Esophagus muscularis mucosa (tissue), 3 donors: ENCODE measurements around the gene ARHGEF7.

Experiments
- CTCF ChIP-seq, 3 experiments: fragments of 200-600 bp in 2 of 3; fragments of 450-650 bp in 1 of 3; sonication (generic) in 2 of 3; IDR thresholded peaks; one replicate each; pipeline ENCODE4 v1.5.1; 2017 to 2019; ENCODE audit warnings: antibody characterized with exemption in 3 of 3, mild to moderate bottlenecking in 2 of 3, moderate library complexity in 1 of 3
- POLR2A ChIP-seq: fragments of 450-650 bp; IDR thresholded peaks from one replicate; pipeline ENCODE4 v1.6.1; 2017; ENCODE audit warnings: antibody characterized with exemption, moderate library complexity, mild to moderate bottlenecking, low read depth

- TF ChIP-seq CTCF (IDR thresholded peaks at IDR 0.05) (no peak), POLR2A (no peak)
These were observed 181.3 kb downstream of the ARHGEF7 start for GRCh38 chr13:111296417-111296816.
